GM10248 (cell line): ENCODE data around the gene CCDC134.

Experiments
- CTCF ChIA-PET: fragments of 300-600 bp; sonication (Branson Sonifier 250); formaldehyde crosslinking; extraction: SDS; loops from one replicate; lab custom pipeline; 2021; ENCODE audit warnings: antibody characterized with exemption; lab: Yijun Ruan, JAX
- POLR2A ChIA-PET: fragments of 350-650 bp; sonication (Branson Sonifier 250); formaldehyde crosslinking; extraction: SDS; loops from one replicate; lab custom pipeline; 2020; ENCODE audit warnings: antibody characterized with exemption; lab: Yijun Ruan, JAX
- DNase-seq: peaks from one replicate; pipeline ENCODE4 v3.0.0; 2012; ENCODE audit errors: extremely low spot score
- TF ChIP-seq, protein P1 (sequence below): IDR thresholded peaks from 2 replicates; pipeline ENCODE4 v1.5.1; 2012; ENCODE audit warnings: mild to moderate bottlenecking, low read depth; ENCODE audit errors: extremely low read depth, missing control alignments, control extremely low read depth

CCDC134 gene

GRCh38 chr22:41874090-41874489 is 73.6 kb downstream of the CCDC134 start:
- DNase-seq: no peak
- POLR2A ChIA-PET: no interaction called here

GRCh38 chr22:41875531-41876270 is 75.2 kb downstream of the CCDC134 start:
- CTCF ChIA-PET: interaction anchor here (1.0 kb wide), 1 partner anchor 129 kb away, joined by 3 read pairs; no protein-coding TSS in a partner anchor
- DNase-seq: no peak
- TF ChIP-seq, protein P1, sequence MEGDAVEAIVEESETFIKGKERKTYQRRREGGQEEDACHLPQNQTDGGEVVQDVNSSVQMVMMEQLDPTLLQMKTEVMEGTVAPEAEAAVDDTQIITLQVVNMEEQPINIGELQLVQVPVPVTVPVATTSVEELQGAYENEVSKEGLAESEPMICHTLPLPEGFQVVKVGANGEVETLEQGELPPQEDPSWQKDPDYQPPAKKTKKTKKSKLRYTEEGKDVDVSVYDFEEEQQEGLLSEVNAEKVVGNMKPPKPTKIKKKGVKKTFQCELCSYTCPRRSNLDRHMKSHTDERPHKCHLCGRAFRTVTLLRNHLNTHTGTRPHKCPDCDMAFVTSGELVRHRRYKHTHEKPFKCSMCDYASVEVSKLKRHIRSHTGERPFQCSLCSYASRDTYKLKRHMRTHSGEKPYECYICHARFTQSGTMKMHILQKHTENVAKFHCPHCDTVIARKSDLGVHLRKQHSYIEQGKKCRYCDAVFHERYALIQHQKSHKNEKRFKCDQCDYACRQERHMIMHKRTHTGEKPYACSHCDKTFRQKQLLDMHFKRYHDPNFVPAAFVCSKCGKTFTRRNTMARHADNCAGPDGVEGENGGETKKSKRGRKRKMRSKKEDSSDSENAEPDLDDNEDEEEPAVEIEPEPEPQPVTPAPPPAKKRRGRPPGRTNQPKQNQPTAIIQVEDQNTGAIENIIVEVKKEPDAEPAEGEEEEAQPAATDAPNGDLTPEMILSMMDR: no peak
- POLR2A ChIA-PET: no interaction called here

More at GRCh38 chr22:41874090-41874489, 73.6 kb downstream of the CCDC134 start:
- TF ChIP-seq, protein P1: no peak
- CTCF ChIA-PET: interaction anchor here (1.2 to 1.4 kb wide), 2 partner anchors 12 to 177 kb away, joined by 3 to 4 read pairs; no protein-coding TSS in a partner anchor
